HEK293 (cell line): ENCODE measurements around the gene AZIN2.

Experiments
- CTCF ChIP-seq: fragments of 450-650 bp; formaldehyde crosslinking; IDR thresholded peaks from 2 replicates; pipeline ENCODE4 v1.5.1; 2016; ENCODE audit warnings: missing biosample characterization, missing genetic modification characterization
- ZNF121 ChIP-seq: fragments of 450-650 bp; formaldehyde crosslinking; IDR thresholded peaks from 2 replicates; pipeline ENCODE4 v1.5.1; 2016; ENCODE audit warnings: missing biosample characterization, missing genetic modification characterization

- TF ChIP-seq ZNF121 (no peak), CTCF (no peak)
Measured at GRCh38 chr1:33117440-33118085, 36.6 kb downstream of the AZIN2 start.
